ENCODE data around the gene SNRK. TPM values are rescaled to one million over a fixed set of nuclear protein-coding genes. Genes with fewer than 3 reads are reported as not detected.

SNRK gene
- total RNA-seq, 1 experiment from 2014 or later: 16.6 TPM

- Mint-ChIP-seq H3K4me3 (ENCODE audit: unreplicated experiment) (no peak overlapping the region), H3K27ac (ENCODE audit: low read depth, unreplicated experiment) (no peak overlapping the region), H3K27me3 (ENCODE audit: insufficient read depth, unreplicated experiment) (no peaks in the 10 kb centered on the region), H3K36me3 (ENCODE audit: insufficient read depth, unreplicated experiment) (no peaks in the 10 kb centered on the region), H3K4me1 (ENCODE audit: insufficient read depth, unreplicated experiment) (no peaks in the 10 kb centered on the region), H3K9me3 (ENCODE audit: unreplicated experiment) (no peaks in the 10 kb centered on the region)
- intact Hi-C loops (cut with micrococcal nuclease): no loop called here
- CTCF ChIA-PET: interaction anchor here (0.5 to 0.7 kb wide), 2 partner anchors 17 to 1962 kb away, joined by 3 to 4 read pairs; no protein-coding TSS in a partner anchor
- POLR2A ChIA-PET: interaction anchor here (1.1 kb wide), 1 partner anchor 14 kb away, joined by 4 read pairs; no protein-coding TSS in a partner anchor
- TF ChIP-seq CTCF (IDR thresholded peaks at IDR 0.05; ENCODE audit: unreplicated experiment): no peak
- BruUV-seq (replicated peaks): no TSS peak
- no peak for DNase-seq (ENCODE audit: unreplicated experiment)
Observed at GRCh38 chr3:43248185-43248583, 38.2 kb upstream of the SNRK start.

- CTCF ChIA-PET: interaction anchor here (0.6 kb wide), 1 partner anchor 928 kb away, joined by 3 read pairs; no protein-coding TSS in a partner anchor
Observed at GRCh38 chr3:43248973-43249372, 37.4 kb upstream of the SNRK start.

GRCh38 chr3:43249405-43249804 is 36.9 kb upstream of the SNRK start:
- Mint-ChIP-seq H3K4me3 (ENCODE audit: unreplicated experiment) (no peak overlapping the region), H3K4me1 (ENCODE audit: insufficient read depth, unreplicated experiment) (no peaks in the 10 kb centered on the region), H3K27ac (ENCODE audit: low read depth, unreplicated experiment) (no peak overlapping the region), H3K27me3 (ENCODE audit: insufficient read depth, unreplicated experiment) (no peaks in the 10 kb centered on the region), H3K36me3 (ENCODE audit: insufficient read depth, unreplicated experiment) (no peaks in the 10 kb centered on the region), H3K9me3 (ENCODE audit: unreplicated experiment) (no peaks in the 10 kb centered on the region)
- CTCF ChIA-PET: interaction anchor here (0.6 kb wide), 2 partner anchors 10 to 927 kb away, joined by 3 read pairs; no protein-coding TSS in a partner anchor
- no peak for DNase-seq (ENCODE audit: unreplicated experiment)
- TF ChIP-seq CTCF (IDR thresholded peaks at IDR 0.05; ENCODE audit: unreplicated experiment): no peak
- intact Hi-C loops (cut with micrococcal nuclease): no loop called here
- POLR2A ChIA-PET: no interaction called here
- BruUV-seq (replicated peaks): no TSS peak

More at GRCh38 chr3:43248973-43249372, 37.4 kb upstream of the SNRK start:
- POLR2A ChIA-PET: interaction anchor here (1.1 kb wide), 1 partner anchor 15 kb away, joined by 4 read pairs; no protein-coding TSS in a partner anchor
- TF ChIP-seq CTCF (IDR thresholded peaks at IDR 0.05; ENCODE audit: unreplicated experiment): no peak
- no peak for DNase-seq (ENCODE audit: unreplicated experiment)
- Mint-ChIP-seq H3K4me1 (ENCODE audit: insufficient read depth, unreplicated experiment) (no peaks in the 10 kb centered on the region), H3K27me3 (ENCODE audit: insufficient read depth, unreplicated experiment) (no peaks in the 10 kb centered on the region), H3K9me3 (ENCODE audit: unreplicated experiment) (no peaks in the 10 kb centered on the region), H3K4me3 (ENCODE audit: unreplicated experiment) (no peak overlapping the region), H3K27ac (ENCODE audit: low read depth, unreplicated experiment) (no peak overlapping the region), H3K36me3 (ENCODE audit: insufficient read depth, unreplicated experiment) (no peaks in the 10 kb centered on the region)
- BruUV-seq (replicated peaks): no TSS peak
- intact Hi-C loops (cut with micrococcal nuclease): no loop called here

GRCh38 chr3:43253294-43253693 is 33.0 kb upstream of the SNRK start:
- BruUV-seq (replicated peaks): no TSS peak
- Mint-ChIP-seq H3K4me3 (ENCODE audit: unreplicated experiment) (no peak overlapping the region), H3K9me3 (ENCODE audit: unreplicated experiment) (no peaks in the 10 kb centered on the region), H3K4me1 (ENCODE audit: insufficient read depth, unreplicated experiment) (peaks cover 7% of the 10 kb centered on the region), H3K27me3 (ENCODE audit: insufficient read depth, unreplicated experiment) (no peaks in the 10 kb centered on the region), H3K27ac (ENCODE audit: low read depth, unreplicated experiment) (no peak overlapping the region), H3K36me3 (ENCODE audit: insufficient read depth, unreplicated experiment) (no peaks in the 10 kb centered on the region)
- DNase-seq (ENCODE audit: unreplicated experiment): no peak
- CTCF ChIA-PET: no interaction called here
- POLR2A ChIA-PET: interaction anchor here (1.3 kb wide), 1 partner anchor 33 kb away, joined by 3 read pairs; the partner anchor contains the start of gene SNRK
- no peak for TF ChIP-seq CTCF (IDR thresholded peaks at IDR 0.05; ENCODE audit: unreplicated experiment)
- intact Hi-C loops (cut with micrococcal nuclease): no loop called here
